Activated CD4-positive, CD25-positive, alpha-beta regulatory T cell treated with anti-CD3 and anti-CD28 coated beads, Interleukin-2, amount 50 U/mL, for 72 hours (primary cell): ENCODE data around the gene IKBKE.

Source experiments
- DNase-seq: peaks from one replicate; pipeline ENCODE4 v3.0.0; 2021

Gene IKBKE

GRCh38 chr1:206469933-206470691 is at the start of gene IKBKE:
TSS of gene IKBKE (plus strand) at chr1:206470476. CDS start at chr1:206473228, 2,752 bp downstream.
- peak; percentile 55 for DNase-seq

- no peak for DNase-seq
Measured at GRCh38 chr1:206421616-206422340, 48.5 kb upstream of the IKBKE start.

- no peak for DNase-seq
Measured at GRCh38 chr1:206422525-206422924, 47.8 kb upstream of the IKBKE start.

GRCh38 chr1:206427291-206427690 is 43.0 kb upstream of the IKBKE start:
- no peak for DNase-seq

GRCh38 chr1:206429421-206429820 is 40.9 kb upstream of the IKBKE start:
- DNase-seq = no peak

GRCh38 chr1:206430031-206430983 is 40.0 kb upstream of the IKBKE start:
- no peak for DNase-seq

GRCh38 chr1:206435445-206435844 is 34.8 kb upstream of the IKBKE start:
- DNase-seq = no peak

- no peak for DNase-seq
Measured at GRCh38 chr1:206438554-206438953, 31.7 kb upstream of the IKBKE start.

- no peak for DNase-seq
Measured at GRCh38 chr1:206439205-206439604, 31.1 kb upstream of the IKBKE start.

- no peak for DNase-seq
Measured at GRCh38 chr1:206441336-206441967, 28.8 kb upstream of the IKBKE start.

GRCh38 chr1:206442101-206442500 is 28.2 kb upstream of the IKBKE start:
- DNase-seq = no peak

GRCh38 chr1:206445116-206445515 is 25.2 kb upstream of the IKBKE start:
- DNase-seq = no peak

GRCh38 chr1:206445911-206446356 is 24.3 kb upstream of the IKBKE start:
- no peak for DNase-seq

- no peak for DNase-seq
Measured at GRCh38 chr1:206446688-206447421, 23.4 kb upstream of the IKBKE start.

GRCh38 chr1:206447422-206447765 is 22.9 kb upstream of the IKBKE start:
- DNase-seq = no peak

GRCh38 chr1:206447792-206448191 is 22.5 kb upstream of the IKBKE start:
- no peak for DNase-seq

- no peak for DNase-seq
Measured at GRCh38 chr1:206448471-206448870, 21.8 kb upstream of the IKBKE start.

GRCh38 chr1:206449565-206449964 is 20.7 kb upstream of the IKBKE start:
- DNase-seq = no peak

GRCh38 chr1:206450281-206450680 is 20.0 kb upstream of the IKBKE start:
- no peak for DNase-seq

GRCh38 chr1:206451134-206451686 is 19.1 kb upstream of the IKBKE start:
- no peak for DNase-seq

GRCh38 chr1:206453111-206453510 is 17.2 kb upstream of the IKBKE start:
- no peak for DNase-seq

- no peak for DNase-seq
Measured at GRCh38 chr1:206455289-206455665, 15.0 kb upstream of the IKBKE start.
